Gastroesophageal sphincter (tissue), 4 donors: Measurements from ENCODE around the gene CTNND2. TPM values are rescaled to one million over a fixed set of nuclear protein-coding genes. Genes with fewer than 3 reads are reported as not detected.

Source experiments
- ATAC-seq: fragments of 150-250 bp; one replicate; pipeline ENCODE4 v1.9.1; 2016; ENCODE audit warnings: mild to moderate bottlenecking, moderate library complexity
- H3K27ac ChIP-seq, 4 donors: fragments of 200-600 bp; sonication (generic) in 3 of 4; 1 replicate in 3 of 4; 2 replicates in 1 of 4; pipeline ENCODE4 v1.5.1; 2016 to 2019
- H3K27me3 ChIP-seq: fragments of 200-600 bp; sonication (generic); one replicate; pipeline ENCODE4 v1.5.1; 2019
- H3K36me3 ChIP-seq, 2 donors: fragments of 200-600 bp; sonication (generic); one replicate each; pipeline ENCODE4 v1.5.1; 2019; ENCODE audit warnings: control low read depth in 1 of 2
- H3K4me1 ChIP-seq, 3 donors: fragments of 200-600 bp; sonication (generic); 1 replicate in 2 of 3; 2 replicates in 1 of 3; pipeline ENCODE4 v1.5.1; 2016 to 2019; ENCODE audit warnings: control low read depth in 2 of 3
- H3K4me3 ChIP-seq, 2 donors: fragments of 200-600 bp; sonication (generic); one replicate each; pipeline ENCODE4 v1.5.1; 2019; ENCODE audit warnings: mild to moderate bottlenecking in 1 of 2, moderate library complexity in 1 of 2
- H3K9me3 ChIP-seq, 3 donors: fragments of 200-600 bp; sonication (generic); one replicate each; pipeline ENCODE4 v1.5.1; 2017 to 2019; ENCODE audit warnings: control low read depth in 2 of 3
- CTCF ChIP-seq, 4 experiments: fragments of 200-600 bp in 2 of 4; fragments of 450-650 bp in 2 of 4; sonication (generic) in 1 of 4; IDR thresholded peaks; one replicate each; pipeline ENCODE4 v1.5.1; 2017 to 2019; ENCODE audit warnings: antibody characterized with exemption in 4 of 4, mild to moderate bottlenecking in 2 of 4, moderate library complexity in 2 of 4
- EP300 ChIP-seq: sonication (generic); formaldehyde crosslinking; IDR thresholded peaks from one replicate; pipeline ENCODE4 v1.6.1; 2017; ENCODE audit warnings: antibody characterized with exemption, mild to moderate bottlenecking
- POLR2A ChIP-seq, 2 donors: fragments of 450-650 bp; IDR thresholded peaks; one replicate each; pipeline ENCODE4 v1.6.1; 2017; ENCODE audit warnings: antibody characterized with exemption in 2 of 2, mild to moderate bottlenecking in 2 of 2, moderate library complexity in 1 of 2
- POLR2AphosphoS5 ChIP-seq: sonication (generic); formaldehyde crosslinking; IDR thresholded peaks from one replicate; pipeline ENCODE4 v1.6.1; 2017; ENCODE audit warnings: antibody characterized with exemption
- WGBS, 2 donors: methylation state at CpG; one replicate each; pipeline ENCODE4 v1.1.5; 2018; ENCODE audit warnings: low coverage in 1 of 2; 5-methylcytosine and 5-hydroxymethylcytosine counted together
- total RNA-seq, 4 donors: library from RNA; depleted of rRNA; stranded (reverse); fragments of >200 nt; gene quantifications; one replicate each; pipeline ENCODE4 v1.1.0, GENCODE V29; 2016

CTNND2 gene
- total RNA-seq, 4 donors from 2014 or later: 0.40 to 3.1 (median 1.9) TPM

- Histone ChIP-seq H3K27me3 (no peaks in the 10 kb centered on the region), H3K36me3 (no peaks in the 10 kb centered on the region), H3K9me3 (no peaks in the 10 kb centered on the region), H3K4me3 (no peak overlapping the region), H3K4me1 (no peaks in the 10 kb centered on the region), H3K27ac (no peak overlapping the region)
- ATAC-seq: no peak
- TF ChIP-seq CTCF (IDR thresholded peaks at IDR 0.05) (no peak), POLR2AphosphoS5 (no peak), EP300 (no peak), POLR2A (IDR thresholded peaks at IDR 0.05) (no peak)
- WGBS, 2 donors: 37 to 38% methylated on average over 6 of the region's 6 CpGs
Observed at GRCh38 chr5:11251247-11251646, 653.0 kb downstream of the CTNND2 start.

- no peaks in the 10 kb centered on the region for H3K36me3 ChIP-seq
- H3K27me3 ChIP-seq: no peaks in the 10 kb centered on the region
- no peak overlapping the region for H3K4me3 ChIP-seq
- no peaks in the 10 kb centered on the region for H3K9me3 ChIP-seq
- no peaks in the 10 kb centered on the region for H3K4me1 ChIP-seq
- TF ChIP-seq POLR2AphosphoS5 (no peak), CTCF (IDR thresholded peaks at IDR 0.05) (no peak), EP300 (no peak), POLR2A (IDR thresholded peaks at IDR 0.05) (no peak)
- 78 to 82% methylated on average over 2 to 4 of the region's 4 CpGs for WGBS, 2 donors
- no peak for ATAC-seq
- H3K27ac ChIP-seq: no peak overlapping the region
Observed at GRCh38 chr5:11248966-11249365, 655.3 kb downstream of the CTNND2 start.

GRCh38 chr5:11247224-11247623, 657.0 kb downstream of the CTNND2 start:
- no peak overlapping the region for H3K27ac ChIP-seq
- H3K4me1 ChIP-seq: no peaks in the 10 kb centered on the region
- WGBS, 2 donors: 60% methylated on average over 1 of the region's 3 CpGs; no CpG with 5 or more reads in 1 of the 2 donors
- ATAC-seq: peak; percentile 10
- no peak overlapping the region for H3K4me3 ChIP-seq
- no peaks in the 10 kb centered on the region for H3K27me3 ChIP-seq
- H3K9me3 ChIP-seq: no peaks in the 10 kb centered on the region
- no peak for TF ChIP-seq EP300
- no peak for TF ChIP-seq POLR2A (IDR thresholded peaks at IDR 0.05)
- TF ChIP-seq CTCF (IDR thresholded peaks at IDR 0.05): no peak
- TF ChIP-seq POLR2AphosphoS5: no peak
- H3K36me3 ChIP-seq: no peaks in the 10 kb centered on the region

- no peak for ATAC-seq
Observed at GRCh38 chr5:11240293-11241190, 663.7 kb downstream of the CTNND2 start.

More at GRCh38 chr5:11240293-11241190, 663.7 kb downstream of the CTNND2 start:
- Histone ChIP-seq H3K27me3 (no peaks in the 10 kb centered on the region), H3K4me3 (no peak overlapping the region), H3K9me3 (no peaks in the 10 kb centered on the region), H3K36me3 (no peaks in the 10 kb centered on the region), H3K27ac (no peak overlapping the region), H3K4me1 (no peaks in the 10 kb centered on the region)
- WGBS, 2 donors: 86 to 90% methylated on average over 2 of the region's 2 CpGs
- no peak for TF ChIP-seq POLR2AphosphoS5
- TF ChIP-seq EP300: no peak
- no peak for TF ChIP-seq POLR2A (IDR thresholded peaks at IDR 0.05)
- no peak for TF ChIP-seq CTCF (IDR thresholded peaks at IDR 0.05)
